Mesodermal cell (in vitro differentiated cells): Measurements from ENCODE around the gene MRS2.
"Not testable (repeated sequence)": the region's sequence is repeated elsewhere in the genome, so short reads cannot be mapped to it uniquely, and the experiment has no call there.

ENCODE experiments used
- H3K27ac ChIP-seq: 2 replicates; pipeline ENCODE4 v1.7.0; 2013; ENCODE audit warnings: mild to moderate bottlenecking, low read depth, low read length, moderate library complexity; ENCODE audit not compliant: severe bottlenecking
- H3K36me3 ChIP-seq: 2 replicates; pipeline ENCODE4 v1.7.1; 2013; ENCODE audit warnings: mild to moderate bottlenecking, low read length, moderate library complexity; ENCODE audit not compliant: control insufficient read depth, insufficient read depth
- H3K4me1 ChIP-seq: one replicate; pipeline ENCODE4 v1.7.1; 2013; ENCODE audit warnings: mild to moderate bottlenecking, low read length; ENCODE audit not compliant: insufficient read depth, control insufficient read depth, poor library complexity, severe bottlenecking
- H3K4me3 ChIP-seq: 2 replicates; pipeline ENCODE4 v1.7.0; 2013; ENCODE audit warnings: low read length, control low read depth, mild to moderate bottlenecking; ENCODE audit not compliant: insufficient read depth, poor library complexity, severe bottlenecking; ENCODE audit errors: extremely low read depth
- H3K9me3 ChIP-seq: 2 replicates; pipeline ENCODE4 v1.7.1; 2013; ENCODE audit warnings: mild to moderate bottlenecking, low read length, moderate library complexity; ENCODE audit not compliant: control insufficient read depth
- WGBS, 2 experiments: methylation state at CpG; one replicate each; pipeline ENCODE4 v1.1.5; 2013; ENCODE audit warnings: missing lambda C conversion rate in 2 of 2; ENCODE audit not compliant: insufficient coverage in 2 of 2; 5-methylcytosine and 5-hydroxymethylcytosine counted together

MRS2 gene

DNA sequence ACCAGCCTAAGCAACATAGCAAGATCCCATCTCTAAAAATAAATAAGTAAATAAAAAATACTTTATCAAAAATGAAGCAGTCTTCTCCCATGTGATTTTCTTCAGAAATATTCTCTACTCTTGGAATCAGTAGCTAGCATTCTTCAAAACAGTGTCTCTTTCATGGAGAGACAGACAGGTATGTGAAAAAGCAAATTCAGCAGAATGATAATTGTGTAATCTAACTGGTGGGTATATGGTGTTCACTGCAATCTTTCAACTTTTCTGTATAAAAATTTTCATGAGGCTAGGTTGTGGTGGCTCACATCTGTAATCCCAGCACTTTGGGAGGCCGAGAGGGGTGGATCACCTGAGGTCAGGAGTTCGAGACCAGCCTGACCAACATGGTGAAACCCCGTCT lies 7.9 kb downstream of the MRS2 start:
- WGBS, 2 experiments: no CpG with 5 or more reads among the region's 3 CpGs
- peaks cover 67% of the 10 kb centered on the region for H3K36me3 ChIP-seq

GRCh38 chr6:24412294-24412693 lies 9.6 kb downstream of the MRS2 start:
- Histone ChIP-seq H3K4me1 (peaks cover 3% of the 10 kb centered on the region), H3K27ac (no peak overlapping the region), H3K36me3 (peaks cover 68% of the 10 kb centered on the region), H3K4me3 (no peak overlapping the region), H3K9me3 (no peaks in the 10 kb centered on the region)
- 100% methylated on average over 1 of the region's 4 CpGs for WGBS, 2 experiments

More for the DNA sequence above, 7.9 kb downstream of the MRS2 start:
- Histone ChIP-seq H3K9me3 (no peaks in the 10 kb centered on the region), H3K4me3 (no peak overlapping the region), H3K27ac (no peak overlapping the region), H3K4me1 (peaks cover 3% of the 10 kb centered on the region)

- WGBS, 2 experiments: 95 to 99% methylated on average over 4 to 9 of the region's 15 CpGs
These were observed 11.8 kb downstream of the MRS2 start for GRCh38 chr6:24414531-24414930.

GRCh38 chr6:24415753-24416152 lies 13.0 kb downstream of the MRS2 start:
- Histone ChIP-seq H3K4me3 (no peak overlapping the region), H3K36me3 (peaks cover 76% of the 10 kb centered on the region), H3K27ac (no peak overlapping the region), H3K4me1 (peaks cover 3% of the 10 kb centered on the region), H3K9me3 (no peaks in the 10 kb centered on the region)
- WGBS, 2 experiments: no CpG with 5 or more reads among the region's 4 CpGs

More at GRCh38 chr6:24414531-24414930, 11.8 kb downstream of the MRS2 start:
- peaks cover 76% of the 10 kb centered on the region for H3K36me3 ChIP-seq
- H3K9me3 ChIP-seq, H3K4me3 ChIP-seq, H3K27ac ChIP-seq, H3K4me1 ChIP-seq: not testable (repeated sequence)

- no peaks in the 10 kb centered on the region for H3K4me1 ChIP-seq
- no peak overlapping the region for H3K27ac ChIP-seq
- H3K4me3 ChIP-seq: no peak overlapping the region
- peaks cover 82% of the 10 kb centered on the region for H3K36me3 ChIP-seq
- H3K9me3 ChIP-seq: no peaks in the 10 kb centered on the region
These were observed 16.8 kb downstream of the MRS2 start for GRCh38 chr6:24419526-24419925.

DNA sequence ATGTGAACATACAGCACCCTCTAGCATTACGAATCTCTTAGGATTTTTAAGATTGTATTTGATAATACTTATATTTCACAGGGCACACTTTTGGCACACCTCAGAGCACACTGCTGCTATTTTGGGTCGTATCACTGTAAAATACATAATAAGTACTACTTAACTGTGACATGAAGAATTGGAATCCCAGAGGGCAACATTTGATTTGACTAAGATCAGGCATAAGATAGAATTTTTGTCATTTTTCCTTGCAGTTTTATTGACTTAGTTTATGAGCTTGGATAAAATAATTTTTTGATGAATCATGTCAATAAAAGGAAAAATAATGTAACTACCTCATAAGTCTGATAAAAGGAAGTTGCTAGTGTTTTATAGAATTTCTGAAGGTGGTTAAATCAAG lies 22.4 kb downstream of the MRS2 start:
- H3K36me3 ChIP-seq: peaks cover 48% of the 10 kb centered on the region

DNA sequence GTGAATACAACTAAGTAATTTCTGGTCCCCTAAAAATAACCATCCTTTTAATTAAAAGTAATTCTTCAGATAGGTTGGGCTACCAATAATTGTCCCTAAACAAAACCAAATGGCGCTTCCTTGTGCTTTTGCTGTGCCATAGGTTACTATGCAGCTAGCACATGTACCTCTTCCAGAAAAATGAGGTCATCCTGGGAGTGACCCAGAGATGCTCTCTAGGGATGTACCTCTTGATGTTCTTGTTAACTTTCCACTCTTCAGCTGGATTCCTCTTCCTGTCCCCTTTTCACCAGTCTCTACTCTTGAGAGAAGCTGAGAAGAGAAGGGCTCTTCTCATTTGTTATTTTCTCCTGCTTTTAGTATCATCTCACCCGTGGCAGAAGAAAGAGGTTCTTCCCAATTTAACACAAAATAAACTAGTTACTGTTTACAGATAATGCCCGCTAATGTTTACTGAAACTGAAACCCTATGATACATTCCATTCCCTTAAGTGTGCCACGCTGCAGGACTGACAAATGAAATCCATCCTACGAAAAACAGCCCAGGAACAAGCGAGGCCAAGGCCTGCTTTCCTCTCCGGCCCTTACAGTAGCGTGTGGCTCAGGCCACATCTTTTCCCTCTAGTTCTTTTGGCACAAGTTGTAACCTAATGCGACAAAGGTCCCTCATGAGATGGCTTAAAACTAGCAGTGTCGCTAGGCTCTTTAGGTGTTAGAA lies 24.2 kb downstream of the MRS2 start:
- Histone ChIP-seq H3K4me3 (no peak overlapping the region), H3K36me3 (peaks cover 37% of the 10 kb centered on the region), H3K9me3 (no peaks in the 10 kb centered on the region), H3K4me1 (peaks cover 6% of the 10 kb centered on the region), H3K27ac (no peak overlapping the region)
- 92 to 96% methylated on average over 9 of the region's 10 CpGs for WGBS, 2 experiments

More for the DNA sequence above, 22.4 kb downstream of the MRS2 start:
- H3K4me1 ChIP-seq: peaks cover 6% of the 10 kb centered on the region
- WGBS, 2 experiments: no CpG with 5 or more reads among the region's 2 CpGs
- H3K9me3 ChIP-seq: no peaks in the 10 kb centered on the region
- no peak overlapping the region for H3K27ac ChIP-seq
- H3K4me3 ChIP-seq: no peak overlapping the region

DNA sequence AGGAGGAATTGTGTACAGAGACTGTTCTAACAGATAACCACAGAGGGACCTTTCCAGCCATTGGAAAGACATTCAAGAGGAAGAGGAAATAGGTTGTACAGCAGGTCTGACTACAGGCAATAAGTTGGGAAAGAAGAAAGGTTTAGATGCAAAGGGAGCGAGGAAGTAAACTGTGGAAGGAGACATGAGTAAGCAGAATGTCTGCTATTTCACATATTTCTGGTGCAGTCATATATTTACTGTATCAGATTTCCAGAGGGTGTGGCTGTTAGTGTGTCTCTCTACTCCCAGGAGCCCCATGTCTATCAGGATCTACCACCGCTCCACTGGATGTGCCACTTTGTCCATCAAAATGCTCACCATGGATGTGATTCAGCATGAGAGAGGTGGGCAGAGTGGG lies 25.9 kb downstream of the MRS2 start:
- no peak overlapping the region for H3K27ac ChIP-seq
- WGBS, 2 experiments: 100% methylated on average over 1 to 2 of the region's 2 CpGs
- H3K36me3 ChIP-seq: peaks cover 23% of the 10 kb centered on the region

GRCh38 chr6:24429146-24429545 lies 26.4 kb downstream of the MRS2 start:
- WGBS, 2 experiments: 80 to 100% methylated on average over 1 to 3 of the region's 3 CpGs
- peaks cover 17% of the 10 kb centered on the region for H3K36me3 ChIP-seq
- no peaks in the 10 kb centered on the region for H3K9me3 ChIP-seq
- no peak overlapping the region for H3K27ac ChIP-seq
- no peak overlapping the region for H3K4me3 ChIP-seq
- peaks cover 6% of the 10 kb centered on the region for H3K4me1 ChIP-seq

More for the DNA sequence above, 25.9 kb downstream of the MRS2 start:
- Histone ChIP-seq H3K9me3 (no peaks in the 10 kb centered on the region), H3K4me1 (peaks cover 6% of the 10 kb centered on the region), H3K4me3 (no peak overlapping the region)

- Histone ChIP-seq H3K36me3 (peaks cover 8% of the 10 kb centered on the region), H3K4me3 (no peak overlapping the region), H3K4me1 (peaks cover 6% of the 10 kb centered on the region), H3K9me3 (no peaks in the 10 kb centered on the region), H3K27ac (no peak overlapping the region)
- WGBS, 2 experiments: 83 to 97% methylated on average over 3 of the region's 3 CpGs
These were observed 27.4 kb downstream of the MRS2 start for GRCh38 chr6:24430086-24430485.

GRCh38 chr6:24431045-24431451 lies 28.3 kb downstream of the MRS2 start:
- H3K9me3 ChIP-seq: no peaks in the 10 kb centered on the region
- no peak overlapping the region for H3K27ac ChIP-seq
- no peak overlapping the region for H3K4me3 ChIP-seq
- peaks cover 6% of the 10 kb centered on the region for H3K4me1 ChIP-seq
- WGBS, 2 experiments: no CpG with 5 or more reads among the region's 1 CpG
- peaks cover 4% of the 10 kb centered on the region for H3K36me3 ChIP-seq
